ENCODE data around the gene XDH. TPM values are rescaled to one million over a fixed set of nuclear protein-coding genes. Genes with fewer than 3 reads are reported as not detected.

Gene XDH
- total RNA-seq, 4 donors from 2014 or later = 2.3 to 54.0 (median 39.0) TPM

- TF ChIP-seq, protein P1, sequence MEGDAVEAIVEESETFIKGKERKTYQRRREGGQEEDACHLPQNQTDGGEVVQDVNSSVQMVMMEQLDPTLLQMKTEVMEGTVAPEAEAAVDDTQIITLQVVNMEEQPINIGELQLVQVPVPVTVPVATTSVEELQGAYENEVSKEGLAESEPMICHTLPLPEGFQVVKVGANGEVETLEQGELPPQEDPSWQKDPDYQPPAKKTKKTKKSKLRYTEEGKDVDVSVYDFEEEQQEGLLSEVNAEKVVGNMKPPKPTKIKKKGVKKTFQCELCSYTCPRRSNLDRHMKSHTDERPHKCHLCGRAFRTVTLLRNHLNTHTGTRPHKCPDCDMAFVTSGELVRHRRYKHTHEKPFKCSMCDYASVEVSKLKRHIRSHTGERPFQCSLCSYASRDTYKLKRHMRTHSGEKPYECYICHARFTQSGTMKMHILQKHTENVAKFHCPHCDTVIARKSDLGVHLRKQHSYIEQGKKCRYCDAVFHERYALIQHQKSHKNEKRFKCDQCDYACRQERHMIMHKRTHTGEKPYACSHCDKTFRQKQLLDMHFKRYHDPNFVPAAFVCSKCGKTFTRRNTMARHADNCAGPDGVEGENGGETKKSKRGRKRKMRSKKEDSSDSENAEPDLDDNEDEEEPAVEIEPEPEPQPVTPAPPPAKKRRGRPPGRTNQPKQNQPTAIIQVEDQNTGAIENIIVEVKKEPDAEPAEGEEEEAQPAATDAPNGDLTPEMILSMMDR (IDR thresholded peaks at IDR 0.05) = no peak
- no peak for TF ChIP-seq POLR2A (IDR thresholded peaks at IDR 0.05)
- intact Hi-C loops (cut with DNase I) = no loop called here
- H3K4me1 ChIP-seq = no peaks in the 10 kb centered on the region
- H3K27ac ChIP-seq = no peak overlapping the region
- no peak overlapping the region for H3K4me3 ChIP-seq
- no peaks in the 10 kb centered on the region for H3K36me3 ChIP-seq
- no peak for DNase-seq
- H3K27me3 ChIP-seq = no peaks in the 10 kb centered on the region
- WGBS, 2 donors = 74 to 88% methylated on average over 3 to 10 of the region's 10 CpGs
- H3K9me3 ChIP-seq = no peaks in the 10 kb centered on the region
Measured at GRCh38 chr2:31365348-31365747, 49.2 kb downstream of the XDH start.

GRCh38 chr2:31363956-31364750 lies 50.4 kb downstream of the XDH start:
- Histone ChIP-seq H3K4me3 (no peak overlapping the region), H3K36me3 (no peaks in the 10 kb centered on the region), H3K4me1 (no peaks in the 10 kb centered on the region), H3K27me3 (peaks cover 0 to 4% (median 0%) of the 10 kb centered on the region in 4 donors), H3K27ac (no peak overlapping the region), H3K9me3 (no peaks in the 10 kb centered on the region)
- intact Hi-C loops (cut with DNase I) = no loop called here
- WGBS, 2 donors = 82 to 86% methylated on average over 15 of the region's 15 CpGs
- DNase-seq = no peak
- no peak for TF ChIP-seq POLR2A (IDR thresholded peaks at IDR 0.05)
- TF ChIP-seq, protein P1 (IDR thresholded peaks at IDR 0.05) = no peak

DNA sequence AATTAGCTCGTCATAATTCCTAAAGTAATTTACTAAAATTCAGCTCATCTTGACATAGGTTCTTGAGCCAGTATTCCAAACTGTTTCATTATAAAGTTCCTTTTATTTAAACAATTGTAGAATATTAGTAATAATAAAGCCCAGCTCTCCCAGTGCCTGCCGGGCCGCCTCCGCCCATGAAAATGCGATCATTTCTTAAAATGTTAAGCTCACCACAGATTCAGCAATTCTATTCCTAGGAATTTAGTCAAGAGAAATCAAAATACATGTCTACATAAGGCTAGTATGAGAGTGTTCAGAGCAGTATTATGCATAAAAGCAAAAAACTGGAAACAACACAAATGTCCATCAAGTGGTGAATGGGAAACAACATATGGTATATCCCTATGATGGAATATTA lies 52.0 kb downstream of the XDH start:
- no peak for DNase-seq
- no peaks in the 10 kb centered on the region for H3K4me1 ChIP-seq
- intact Hi-C loops (cut with DNase I) = no loop called here
- H3K27me3 ChIP-seq = peaks cover 0 to 4% (median 0%) of the 10 kb centered on the region in 4 donors
- TF ChIP-seq POLR2A (IDR thresholded peaks at IDR 0.05) = no peak
- TF ChIP-seq, protein P1 (IDR thresholded peaks at IDR 0.05) = no peak
- H3K36me3 ChIP-seq = no peaks in the 10 kb centered on the region
- H3K27ac ChIP-seq = no peak overlapping the region
- no peaks in the 10 kb centered on the region for H3K9me3 ChIP-seq
- 96% methylated on average over 5 of the region's 5 CpGs for WGBS, 2 donors
- no peak overlapping the region for H3K4me3 ChIP-seq

DNA sequence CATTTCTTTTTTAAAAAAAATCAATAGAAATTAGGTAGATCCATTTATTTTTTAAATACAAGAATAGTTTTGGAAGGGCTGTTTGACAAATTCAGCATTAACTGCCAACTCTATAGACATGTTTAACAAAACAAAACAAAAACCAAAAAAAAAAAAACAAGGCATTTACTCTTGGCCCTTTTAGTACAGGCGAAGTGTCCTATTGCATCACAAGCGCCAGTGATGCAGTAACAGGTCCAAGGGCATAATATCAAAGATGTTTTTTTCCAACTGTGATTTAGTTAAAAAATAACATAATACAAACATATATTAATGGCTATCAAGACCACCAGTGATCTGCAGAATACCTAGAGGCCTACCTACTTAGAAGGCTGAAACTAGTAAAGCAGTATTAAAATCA lies 55.3 kb downstream of the XDH start:
- Histone ChIP-seq H3K4me3 (no peak overlapping the region), H3K27me3 (peaks cover 0 to 4% (median 0%) of the 10 kb centered on the region in 4 donors), H3K36me3 (no peaks in the 10 kb centered on the region), H3K4me1 (no peaks in the 10 kb centered on the region), H3K9me3 (no peaks in the 10 kb centered on the region), H3K27ac (no peak overlapping the region)
- no peak for DNase-seq
- WGBS, 2 donors = 92 to 93% methylated on average over 2 of the region's 2 CpGs
- no peak for TF ChIP-seq POLR2A (IDR thresholded peaks at IDR 0.05)
- TF ChIP-seq, protein P1 (IDR thresholded peaks at IDR 0.05) = no peak
- intact Hi-C loops (cut with DNase I) = no loop called here

GRCh38 chr2:31354837-31355236 lies 59.7 kb downstream of the XDH start:
- no peaks in the 10 kb centered on the region for H3K36me3 ChIP-seq
- peaks cover 0 to 13% (median 0%) of the 10 kb centered on the region in 4 donors for H3K27me3 ChIP-seq
- no peak overlapping the region for H3K27ac ChIP-seq
- DNase-seq = no peak
- no peaks in the 10 kb centered on the region for H3K4me1 ChIP-seq
- 32 to 46% methylated on average over 2 of the region's 2 CpGs for WGBS, 2 donors
- intact Hi-C loops (cut with DNase I) = no loop called here
- no peak for TF ChIP-seq POLR2A (IDR thresholded peaks at IDR 0.05)
- TF ChIP-seq, protein P1 (IDR thresholded peaks at IDR 0.05) = peak in 3 of 6 experiments; percentile 7 to 47 (median 18)
- no peak overlapping the region for H3K4me3 ChIP-seq
- no peaks in the 10 kb centered on the region for H3K9me3 ChIP-seq

All from esophagus squamous epithelium (tissue), 5 donors.